SK-N-SH treated with all-trans-retinoic acid at 6 μM for 48 hours (cell line): ENCODE data around the gene CFAP61.

ENCODE experiments used
- ARNTL ChIP-seq: fragments of 450-650 bp; formaldehyde crosslinking; IDR thresholded peaks from 2 replicates; pipeline ENCODE4 v1.5.0; 2020; ENCODE audit warnings: low read depth, mild to moderate bottlenecking, moderate library complexity, borderline replicate concordance
- ESRRG ChIP-seq: fragments of 250-450 bp; sonication (Bioruptor Pico); IDR thresholded peaks from 2 replicates; pipeline ENCODE4 v1.6.1; 2021; ENCODE audit warnings: mild to moderate bottlenecking
- RARB ChIP-seq: fragments of 250-450 bp; sonication (Bioruptor Pico); IDR thresholded peaks from 2 replicates; pipeline ENCODE4 v1.8.0; 2021; ENCODE audit warnings: mild to moderate bottlenecking, moderate library complexity
- TOX ChIP-seq: fragments of 250-450 bp; sonication (Bioruptor Pico); IDR thresholded peaks from 2 replicates; pipeline ENCODE4 v1.8.0; 2021; ENCODE audit warnings: mild to moderate bottlenecking, moderate library complexity, borderline replicate concordance
- ZC3H10 ChIP-seq: fragments of 250-450 bp; sonication (Bioruptor Pico); IDR thresholded peaks from 2 replicates; pipeline ENCODE4 v1.5.1; 2021; ENCODE audit warnings: mild to moderate bottlenecking, moderate library complexity
- ZFP3 ChIP-seq: fragments of 250-450 bp; sonication (Bioruptor Pico); IDR thresholded peaks from 2 replicates; pipeline ENCODE4 v1.5.0; 2020; ENCODE audit warnings: mild to moderate bottlenecking, moderate library complexity
- ZNF565 ChIP-seq: fragments of 450-650 bp; formaldehyde crosslinking; conservative IDR thresholded peaks from 2 replicates; pipeline ENCODE4 v1.5.0; 2020; ENCODE audit warnings: low read depth, mild to moderate bottlenecking, moderate library complexity
- ZNF8 ChIP-seq: fragments of 450-650 bp; formaldehyde crosslinking; IDR thresholded peaks from 2 replicates; pipeline ENCODE4 v1.5.0; 2020; ENCODE audit warnings: mild to moderate bottlenecking, moderate library complexity
- TF ChIP-seq, protein P1 (sequence below): fragments of 250-450 bp; sonication (Bioruptor Pico); IDR thresholded peaks from 2 replicates; pipeline ENCODE4 v1.5.1; 2020; ENCODE audit warnings: low read depth, mild to moderate bottlenecking, moderate library complexity
- TF ChIP-seq, protein P2 (sequence below): fragments of 250-450 bp; sonication (Bioruptor Pico); IDR thresholded peaks from 2 replicates; pipeline ENCODE4 v1.8.0; 2020; ENCODE audit warnings: mild to moderate bottlenecking, moderate library complexity, borderline replicate concordance
- TF ChIP-seq, protein P3 (sequence below): fragments of 250-450 bp; sonication (Bioruptor Pico); IDR thresholded peaks from 2 replicates; pipeline ENCODE4 v1.5.1; 2021; ENCODE audit warnings: mild to moderate bottlenecking, moderate library complexity

DNA sequence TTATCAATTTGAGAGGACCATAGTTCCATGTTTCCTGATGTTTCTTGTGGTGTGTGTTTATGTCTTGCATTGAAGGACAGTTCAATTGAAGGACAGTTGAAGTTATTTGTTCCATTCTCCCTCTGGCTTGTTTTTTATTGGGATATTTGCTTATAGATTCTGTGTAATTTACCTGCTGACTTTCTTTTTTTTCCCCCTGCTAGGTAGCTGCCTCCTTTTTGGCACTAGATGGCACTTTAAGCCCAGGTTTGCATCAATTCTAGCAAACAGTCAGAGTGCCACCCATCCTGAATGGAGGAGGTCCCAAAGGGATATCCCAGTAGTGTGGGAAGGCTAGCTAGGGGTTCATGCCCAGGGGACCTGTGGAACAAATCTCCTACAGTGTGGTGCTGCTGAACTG is 78.1 kb downstream of the CFAP61 start:
- TF ChIP-seq ZNF8 (no peak), TOX (CRISPR knock-in tag) (no peak), ARNTL (CRISPR knock-in tag) (no peak), ZNF565 (CRISPR knock-in tag) (no peak), ZC3H10 (CRISPR knock-in tag) (no peak), RARB (CRISPR knock-in tag) (no peak), ESRRG (CRISPR knock-in tag) (no peak), ZFP3 (CRISPR knock-in tag) (no peak)
- TF ChIP-seq, protein P1, sequence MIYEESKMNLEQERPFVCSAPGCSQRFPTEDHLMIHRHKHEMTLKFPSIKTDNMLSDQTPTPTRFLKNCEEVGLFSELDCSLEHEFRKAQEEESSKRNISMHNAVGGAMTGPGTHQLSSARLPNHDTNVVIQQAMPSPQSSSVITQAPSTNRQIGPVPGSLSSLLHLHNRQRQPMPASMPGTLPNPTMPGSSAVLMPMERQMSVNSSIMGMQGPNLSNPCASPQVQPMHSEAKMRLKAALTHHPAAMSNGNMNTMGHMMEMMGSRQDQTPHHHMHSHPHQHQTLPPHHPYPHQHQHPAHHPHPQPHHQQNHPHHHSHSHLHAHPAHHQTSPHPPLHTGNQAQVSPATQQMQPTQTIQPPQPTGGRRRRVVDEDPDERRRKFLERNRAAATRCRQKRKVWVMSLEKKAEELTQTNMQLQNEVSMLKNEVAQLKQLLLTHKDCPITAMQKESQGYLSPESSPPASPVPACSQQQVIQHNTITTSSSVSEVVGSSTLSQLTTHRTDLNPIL, result no peak
- TF ChIP-seq, protein P2, sequence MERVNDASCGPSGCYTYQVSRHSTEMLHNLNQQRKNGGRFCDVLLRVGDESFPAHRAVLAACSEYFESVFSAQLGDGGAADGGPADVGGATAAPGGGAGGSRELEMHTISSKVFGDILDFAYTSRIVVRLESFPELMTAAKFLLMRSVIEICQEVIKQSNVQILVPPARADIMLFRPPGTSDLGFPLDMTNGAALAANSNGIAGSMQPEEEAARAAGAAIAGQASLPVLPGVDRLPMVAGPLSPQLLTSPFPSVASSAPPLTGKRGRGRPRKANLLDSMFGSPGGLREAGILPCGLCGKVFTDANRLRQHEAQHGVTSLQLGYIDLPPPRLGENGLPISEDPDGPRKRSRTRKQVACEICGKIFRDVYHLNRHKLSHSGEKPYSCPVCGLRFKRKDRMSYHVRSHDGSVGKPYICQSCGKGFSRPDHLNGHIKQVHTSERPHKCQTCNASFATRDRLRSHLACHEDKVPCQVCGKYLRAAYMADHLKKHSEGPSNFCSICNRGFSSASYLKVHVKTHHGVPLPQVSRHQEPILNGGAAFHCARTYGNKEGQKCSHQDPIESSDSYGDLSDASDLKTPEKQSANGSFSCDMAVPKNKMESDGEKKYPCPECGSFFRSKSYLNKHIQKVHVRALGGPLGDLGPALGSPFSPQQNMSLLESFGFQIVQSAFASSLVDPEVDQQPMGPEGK (CRISPR knock-in tag), result no peak
- TF ChIP-seq, protein P3, sequence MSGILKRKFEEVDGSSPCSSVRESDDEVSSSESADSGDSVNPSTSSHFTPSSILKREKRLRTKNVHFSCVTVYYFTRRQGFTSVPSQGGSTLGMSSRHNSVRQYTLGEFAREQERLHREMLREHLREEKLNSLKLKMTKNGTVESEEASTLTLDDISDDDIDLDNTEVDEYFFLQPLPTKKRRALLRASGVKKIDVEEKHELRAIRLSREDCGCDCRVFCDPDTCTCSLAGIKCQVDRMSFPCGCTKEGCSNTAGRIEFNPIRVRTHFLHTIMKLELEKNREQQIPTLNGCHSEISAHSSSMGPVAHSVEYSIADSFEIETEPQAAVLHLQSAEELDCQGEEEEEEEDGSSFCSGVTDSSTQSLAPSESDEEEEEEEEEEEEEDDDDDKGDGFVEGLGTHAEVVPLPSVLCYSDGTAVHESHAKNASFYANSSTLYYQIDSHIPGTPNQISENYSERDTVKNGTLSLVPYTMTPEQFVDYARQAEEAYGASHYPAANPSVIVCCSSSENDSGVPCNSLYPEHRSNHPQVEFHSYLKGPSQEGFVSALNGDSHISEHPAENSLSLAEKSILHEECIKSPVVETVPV (CRISPR knock-in tag), result no peak
